Activated T-cell treated with anti-CD3 and anti-CD28 coated beads for 24 hours (primary cell): ENCODE data around the gene OR5M11.
"Not testable (repeated sequence)": the region's sequence is repeated elsewhere in the genome, so short reads cannot be mapped to it uniquely, and the experiment has no call there.

Experiments
- DNase-seq: peaks from one replicate; pipeline ENCODE4 v3.0.0-alpha.2; 2020; ENCODE audit warnings: low read depth

OR5M11 gene

GRCh38 chr11:56543157-56543556, at the start of gene OR5M11:
Gene OR5M11, minus strand, starts transcription at chr11:56543257. Its CDS starts 0 bp downstream, at chr11:56543257.
- no peak for DNase-seq

- DNase-seq, result not testable (repeated sequence)
These were observed 49.1 kb upstream of the OR5M11 start for GRCh38 chr11:56592088-56592717.

GRCh38 chr11:56577621-56578020, 34.6 kb upstream of the OR5M11 start, which contains the start of gene OR5M10:
Gene OR5M10, minus strand, starts transcription at chr11:56577721. Its CDS starts 0 bp downstream, at chr11:56577721.
- no peak for DNase-seq

GRCh38 chr11:56558574-56558973, 15.5 kb upstream of the OR5M11 start:
- no peak for DNase-seq

GRCh38 chr11:56554691-56555090, 11.6 kb upstream of the OR5M11 start:
- DNase-seq, result not testable (repeated sequence)

- no peak for DNase-seq
These were observed 2.5 kb upstream of the OR5M11 start for GRCh38 chr11:56545531-56545930.

GRCh38 chr11:56543739-56544138, 682 bp upstream of the OR5M11 start:
- no peak for DNase-seq

- DNase-seq, result no peak
These were observed 9.9 kb downstream of the OR5M11 start for GRCh38 chr11:56533054-56533740.

- no peak for DNase-seq
These were observed 11.2 kb downstream of the OR5M11 start for GRCh38 chr11:56531856-56532255.

- DNase-seq, result no peak
These were observed 21.0 kb downstream of the OR5M11 start for GRCh38 chr11:56522008-56522407.

GRCh38 chr11:56513280-56513679, 29.8 kb downstream of the OR5M11 start:
- no peak for DNase-seq

GRCh38 chr11:56509439-56509838, 33.6 kb downstream of the OR5M11 start:
- no peak for DNase-seq

- DNase-seq, result no peak
These were observed 46.0 kb downstream of the OR5M11 start for GRCh38 chr11:56497010-56497409.

- no peak for DNase-seq
These were observed 47.9 kb downstream of the OR5M11 start for GRCh38 chr11:56495117-56495516.
